ENCODE data around the gene ROPN1L.

DNA sequence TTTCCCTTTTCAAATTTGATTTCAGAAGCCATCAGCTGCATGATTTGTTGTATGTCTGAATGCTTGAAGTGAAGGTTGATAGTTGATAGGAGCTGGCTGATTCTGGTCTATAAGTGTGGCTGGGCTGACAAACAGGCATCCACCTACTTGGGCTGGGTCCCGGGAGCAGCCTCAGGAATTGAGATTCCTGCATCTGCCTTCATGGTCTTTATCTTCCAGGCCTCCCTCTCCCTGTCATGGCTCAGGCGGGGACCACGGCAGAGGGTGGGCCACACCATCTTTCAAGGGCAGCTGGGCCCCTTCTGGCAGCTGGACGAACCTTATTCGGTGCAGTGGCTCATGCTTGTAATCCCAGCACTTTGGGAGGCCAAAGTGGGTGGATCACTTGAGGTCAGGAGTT lies 55.9 kb downstream of the ROPN1L start:
- TF ChIP-seq, protein P1, sequence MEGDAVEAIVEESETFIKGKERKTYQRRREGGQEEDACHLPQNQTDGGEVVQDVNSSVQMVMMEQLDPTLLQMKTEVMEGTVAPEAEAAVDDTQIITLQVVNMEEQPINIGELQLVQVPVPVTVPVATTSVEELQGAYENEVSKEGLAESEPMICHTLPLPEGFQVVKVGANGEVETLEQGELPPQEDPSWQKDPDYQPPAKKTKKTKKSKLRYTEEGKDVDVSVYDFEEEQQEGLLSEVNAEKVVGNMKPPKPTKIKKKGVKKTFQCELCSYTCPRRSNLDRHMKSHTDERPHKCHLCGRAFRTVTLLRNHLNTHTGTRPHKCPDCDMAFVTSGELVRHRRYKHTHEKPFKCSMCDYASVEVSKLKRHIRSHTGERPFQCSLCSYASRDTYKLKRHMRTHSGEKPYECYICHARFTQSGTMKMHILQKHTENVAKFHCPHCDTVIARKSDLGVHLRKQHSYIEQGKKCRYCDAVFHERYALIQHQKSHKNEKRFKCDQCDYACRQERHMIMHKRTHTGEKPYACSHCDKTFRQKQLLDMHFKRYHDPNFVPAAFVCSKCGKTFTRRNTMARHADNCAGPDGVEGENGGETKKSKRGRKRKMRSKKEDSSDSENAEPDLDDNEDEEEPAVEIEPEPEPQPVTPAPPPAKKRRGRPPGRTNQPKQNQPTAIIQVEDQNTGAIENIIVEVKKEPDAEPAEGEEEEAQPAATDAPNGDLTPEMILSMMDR (IDR thresholded peaks at IDR 0.05; ENCODE audit: insufficient read depth, low read length, poor library complexity, severe bottlenecking), result no peak
- TF ChIP-seq EZH2phosphoT487 (conservative IDR thresholded peaks at IDR 0.05; ENCODE audit: low read length), result no peak
